Heart left ventricle (tissue), 16 donors: ENCODE results near the gene TMEM11. TPM values are rescaled to one million over a fixed set of nuclear protein-coding genes. Genes with fewer than 3 reads are reported as not detected.

Experiments used
- ATAC-seq, 4 donors: fragments of 200-7000 bp; cut with Tn5 transposase; one replicate each; pipeline ENCODE4 v1.9.1; 2020 to 2022; ENCODE audit warnings: moderate library complexity in 4 of 4, mild to moderate bottlenecking in 3 of 4, moderate number of reproducible peaks in 1 of 4
- DNase-seq, 5 donors: peaks; one replicate each; pipeline ENCODE4 v3.0.0-alpha.2; 2020
- H3K27ac ChIP-seq, 12 donors: fragments of 200-600 bp; sonication (generic) in 4 of 12; one replicate each; pipeline versions ENCODE4 v1.5.0 to v1.8.0; 2016 to 2022; ENCODE audit warnings: mild to moderate bottlenecking in 2 of 12
- H3K27me3 ChIP-seq, 9 donors: fragments of 200-600 bp; sonication (generic) in 2 of 9; one replicate each; pipeline versions ENCODE4 v1.5.1 to v1.8.0; 2016 to 2022; ENCODE audit warnings: mild to moderate bottlenecking in 3 of 9
- H3K36me3 ChIP-seq, 9 donors: fragments of 200-600 bp; sonication (generic) in 2 of 9; one replicate each; pipeline versions ENCODE4 v1.5.0 to v1.8.0; 2018 to 2022; ENCODE audit warnings: mild to moderate bottlenecking in 2 of 9
- H3K4me1 ChIP-seq, 12 donors: fragments of 200-600 bp; sonication (generic) in 4 of 12; one replicate each; pipeline versions ENCODE4 v1.5.0 to v1.8.0; 2016 to 2022; ENCODE audit warnings: mild to moderate bottlenecking in 3 of 12
- H3K4me3 ChIP-seq, 12 donors: fragments of 200-600 bp; sonication (generic) in 4 of 12; one replicate each; pipeline versions ENCODE4 v1.5.0 to v1.8.0; 2017 to 2022; ENCODE audit warnings: mild to moderate bottlenecking in 9 of 12, moderate library complexity in 4 of 12
- H3K9me3 ChIP-seq, 12 donors: fragments of 200-600 bp; sonication (generic) in 4 of 12; one replicate each; pipeline versions ENCODE4 v1.5.0 to v1.8.0; 2016 to 2022; ENCODE audit warnings: mild to moderate bottlenecking in 1 of 12
- CTCF ChIP-seq, 12 donors: fragments of 200-600 bp; sonication (generic) in 4 of 12; IDR thresholded peaks; one replicate each; pipeline versions ENCODE4 v1.5.0 to v1.8.0; 2018 to 2022; ENCODE audit warnings: antibody characterized with exemption in 12 of 12, mild to moderate bottlenecking in 5 of 12
- POLR2A ChIP-seq, 2 donors: fragments of 450-650 bp; IDR thresholded peaks; one replicate each; pipeline ENCODE4 v1.6.1; 2017; ENCODE audit warnings: antibody characterized with exemption in 2 of 2, mild to moderate bottlenecking in 2 of 2, moderate library complexity in 2 of 2
- WGBS, 4 donors: extraction: QIAGEN DNeasy Blood & Tissue Kit in 2 of 4; methylation state at CpG; one replicate each; pipeline versions ENCODE4 v1.1.5 to v1.1.7; 2013 to 2018; 5-methylcytosine and 5-hydroxymethylcytosine counted together
- intact Hi-C, 10 donors: fragments of 100-400 bp; cut with DNase I; formaldehyde crosslinking; loops; one replicate each; pipeline versions ENCODE4 v1.11.1 to v1.14.2; 2022
- polyA plus RNA-seq, 2 donors: library from polyadenylated mRNA; stranded (reverse); fragments of 200-250 nt; gene quantifications; one replicate each; pipeline ENCODE4 v1.2.3, GENCODE V29; 2013
- total RNA-seq, 9 donors: library from RNA; depleted of rRNA in 2 of 9; stranded (reverse); fragments of >200 nt in 2 of 9; fragmentation: NEBNext Ultra II Directional in 3 of 9; extraction: Animal tissue kit (Norgen Biotek cat#: 25700) in 3 of 9; gene quantifications; one replicate each; pipeline versions ENCODE4 v1.1.0 to v1.2.4, GENCODE V29; 2016 to 2023
- donor health status: ischemic (EF 13 %, LVEDD 7.1; RV severe dilation, severe dysfunction).
- donor health status: healthy with polysubstance abuse.
- donor health status: DM: no; HTN: yes; CAD: no.
- donor health status: DM: no; HTN: no; CAD: no.
- donor health status: ischemic (EF 25% LVEDD 6.9; RV normal size, moderate dysfunction).
- donor health status: ischemic (EF 25% LVEDD 5.7; RV mildly dilated, moderate dysfunction).
- donor health status: healthy.
- donor health status: DM: yes; HTN: yes; CAD: no.
- donor health status: ischemic (EF 35%, LVEDD 5.7; RV mildly dilated, moderate dysfunction).
- donor health status: nonischemic (EF 11% LVEDD 7.7; RV severe dilation, severe dysfunction).
- donor health status: DM: yes; HTN: yes; CAD: no.
- donor health status: PGD.
- donor health status: ischemic (EF 29% LVEDD 5.4; RV normal size, mild dysfunction).
- donor health status: nonischemic (EF 23%, LVEDD 6.1; RV moderate dilation, normal function).

Gene TMEM11
- total and polyA plus RNA-seq, 11 donors: 23.2 to 59.7 (median 33.0) TPM

GRCh38 chr17:21174186-21174585 lies 39.8 kb downstream of the TMEM11 start:
- H3K27ac ChIP-seq: peak overlapping the region in 11 of 12 donors; percentile 14 to 64 (median 34)
- no peaks in the 10 kb centered on the region for H3K9me3 ChIP-seq
- no peak for DNase-seq
- H3K4me1 ChIP-seq: peaks cover 0 to 45% (median 33%) of the 10 kb centered on the region in 12 donors
- ATAC-seq: peak; percentile 52 to 73 (median 66)
- H3K4me3 ChIP-seq: no peak overlapping the region
- H3K27me3 ChIP-seq: no peaks in the 10 kb centered on the region
- no peak for TF ChIP-seq POLR2A (IDR thresholded peaks at IDR 0.05)
- TF ChIP-seq CTCF (IDR thresholded peaks at IDR 0.05): no peak
- WGBS, 4 donors: 54 to 64% (median 60%) methylated on average over 8 of the region's 8 CpGs
- intact Hi-C loops: loop anchor here in 1 of 10 donors (5.0 kb wide), 1 partner anchor 38 kb away; the partner anchor contains the start of gene TMEM11
- H3K36me3 ChIP-seq: peaks cover 0 to 36% (median 11%) of the 10 kb centered on the region in 9 donors

- Histone ChIP-seq H3K9me3 (no peaks in the 10 kb centered on the region), H3K36me3 (peaks cover 0 to 32% (median 11%) of the 10 kb centered on the region in 9 donors), H3K4me3 (no peak overlapping the region), H3K4me1 (peaks cover 0 to 49% (median 33%) of the 10 kb centered on the region in 12 donors), H3K27me3 (no peaks in the 10 kb centered on the region), H3K27ac (peak overlapping the region in 10 of 12 donors; percentile 14 to 64 (median 38))
- intact Hi-C loops: loop anchor here in 1 of 10 donors (5.0 kb wide), 1 partner anchor 39 kb away; the partner anchor contains the start of gene TMEM11
- DNase-seq: no peak
- TF ChIP-seq CTCF (IDR thresholded peaks at IDR 0.05) (no peak), POLR2A (IDR thresholded peaks at IDR 0.05) (no peak)
- 49 to 75% (median 58%) methylated on average over 2 of the region's 2 CpGs for WGBS, 4 donors
- peak; percentile 47 to 64 (median 49) for ATAC-seq
Observed at GRCh38 chr17:21173543-21173942, 40.4 kb downstream of the TMEM11 start.

- H3K36me3 ChIP-seq: peaks cover 0 to 32% (median 11%) of the 10 kb centered on the region in 9 donors
- H3K4me3 ChIP-seq: no peak overlapping the region
- no peaks in the 10 kb centered on the region for H3K9me3 ChIP-seq
- DNase-seq (no peak), ATAC-seq (no peak)
- peaks cover 0 to 56% (median 35%) of the 10 kb centered on the region in 12 donors for H3K4me1 ChIP-seq
- WGBS, 4 donors: 94 to 97% (median 97%) methylated on average over 6 of the region's 6 CpGs
- no peaks in the 10 kb centered on the region for H3K27me3 ChIP-seq
- TF ChIP-seq CTCF (IDR thresholded peaks at IDR 0.05) (no peak), POLR2A (IDR thresholded peaks at IDR 0.05) (no peak)
- peak overlapping the region in 3 of 12 donors; percentile 14 to 64 (median 15) for H3K27ac ChIP-seq
- intact Hi-C loops: loop anchor here in 1 of 10 donors (5.0 kb wide), 1 partner anchor 39 kb away; the partner anchor contains the start of gene TMEM11
Observed at GRCh38 chr17:21172846-21173245, 41.1 kb downstream of the TMEM11 start.

- Histone ChIP-seq H3K36me3 (peaks cover 0 to 32% (median 11%) of the 10 kb centered on the region in 9 donors), H3K9me3 (no peaks in the 10 kb centered on the region), H3K27ac (peak overlapping the region in 4 of 12 donors; percentile 6 to 64 (median 38)), H3K4me1 (peaks cover 0 to 62% (median 41%) of the 10 kb centered on the region in 12 donors), H3K27me3 (no peaks in the 10 kb centered on the region), H3K4me3 (no peak overlapping the region)
- intact Hi-C loops: loop anchor here in 2 of 10 donors (2.0 to 5.0 kb wide), 2 partner anchors 40 to 41 kb away; partner anchors contain the start of gene TMEM11 (in 1 of the 2)
- WGBS, 4 donors: 76 to 94% (median 89%) methylated on average over 11 to 17 of the region's 17 CpGs
- TF ChIP-seq CTCF (IDR thresholded peaks at IDR 0.05) (no peak), POLR2A (IDR thresholded peaks at IDR 0.05) (no peak)
- DNase-seq (no peak), ATAC-seq (no peak)
Observed at GRCh38 chr17:21171970-21172510, 41.9 kb downstream of the TMEM11 start.
